GM18517 (cell line): Measurements from ENCODE around the gene FAM200A.
"Not testable (repeated sequence)": the region's sequence is repeated elsewhere in the genome, so short reads cannot be mapped to it uniquely, and the experiment has no call there.

Source experiments
- ATAC-seq: cut with Tn5 transposase; IDR thresholded peaks from one replicate; pipeline ENCODE4 v1.9.1; 2021; ENCODE audit warnings: mild to moderate bottlenecking, moderate library complexity; ENCODE audit not compliant: unreplicated experiment

The FAM200A gene

DNA sequence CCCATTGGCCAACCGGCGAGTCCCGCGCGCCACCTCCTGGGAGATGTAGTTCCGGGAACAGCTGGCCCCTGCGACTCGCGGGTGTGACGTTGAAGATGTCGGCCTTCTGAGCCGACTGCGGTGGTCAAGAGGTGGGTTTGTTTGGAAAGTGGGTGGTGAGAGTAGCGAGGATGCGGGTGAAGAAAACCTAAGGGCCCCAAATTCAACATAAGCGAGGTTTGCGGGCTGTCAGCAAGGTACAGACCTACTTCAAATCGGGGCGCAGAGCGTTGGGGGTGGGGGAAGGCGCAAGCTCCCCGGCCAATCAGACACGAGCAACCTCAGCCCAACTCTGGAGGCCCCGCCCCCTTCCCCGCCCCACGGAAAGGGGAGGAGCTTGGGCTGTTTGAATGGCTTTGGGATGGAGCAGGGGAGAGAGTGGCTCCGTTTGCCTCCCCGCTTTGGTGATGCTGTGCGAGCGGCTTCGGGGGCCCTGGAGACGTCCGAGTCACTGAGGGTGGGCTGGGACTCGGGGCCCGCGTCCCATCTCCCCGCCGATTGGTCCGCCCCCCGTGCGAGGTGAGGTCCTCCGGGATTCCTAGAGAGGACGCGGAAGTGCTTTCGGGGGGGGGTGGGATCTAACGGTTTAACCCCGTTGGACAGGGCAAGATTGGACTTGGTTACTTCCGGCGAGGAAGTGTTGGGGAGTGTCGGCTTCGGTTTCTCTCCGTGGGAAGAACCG, 47.2 kb downstream of the FAM200A start, which contains the start of gene ZKSCAN5:
Gene ZKSCAN5 (plus strand): TSS at position 60 of the 721 bp plus-strand sequence. CDS start 1,383 bp downstream, outside the sequence.
- ATAC-seq = peak; percentile 63

DNA sequence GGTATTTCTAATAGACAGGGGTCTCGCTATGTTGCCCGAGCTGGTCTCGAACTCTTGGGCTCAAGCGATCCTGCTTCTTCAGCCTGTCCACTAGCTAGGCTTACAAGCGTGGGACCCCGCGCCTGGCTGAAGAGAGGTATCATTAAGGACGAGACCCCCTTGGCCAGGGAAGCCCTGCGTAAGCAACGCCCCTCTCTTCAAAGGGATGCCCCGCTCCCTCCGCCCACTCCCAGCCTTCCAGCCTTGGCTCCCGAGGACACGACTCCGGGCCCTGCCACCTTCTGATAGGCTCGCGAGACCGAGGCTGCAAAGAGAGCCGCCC, 47.7 kb downstream of the FAM200A start:
- no peak for ATAC-seq

DNA sequence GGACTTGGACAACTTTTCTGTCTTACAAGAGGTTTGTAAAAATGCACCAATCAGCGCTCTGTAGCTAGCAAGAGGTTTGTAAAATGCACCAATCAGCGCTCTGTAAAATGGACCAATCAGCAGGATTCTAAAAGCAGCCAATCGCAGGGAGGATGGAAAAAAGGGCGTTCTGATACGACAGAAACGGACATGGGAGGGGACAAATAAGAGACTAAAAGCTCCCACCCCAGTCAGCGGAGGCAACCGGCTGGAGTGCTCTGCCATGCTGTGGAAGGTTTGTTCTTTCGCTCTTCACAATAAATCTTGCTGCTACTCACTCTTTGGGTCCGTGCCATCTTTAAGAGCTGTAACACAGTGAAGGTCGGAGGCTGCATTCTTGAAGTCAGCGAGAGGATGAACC, 50.7 kb downstream of the FAM200A start:
- ATAC-seq = not testable (repeated sequence)

DNA sequence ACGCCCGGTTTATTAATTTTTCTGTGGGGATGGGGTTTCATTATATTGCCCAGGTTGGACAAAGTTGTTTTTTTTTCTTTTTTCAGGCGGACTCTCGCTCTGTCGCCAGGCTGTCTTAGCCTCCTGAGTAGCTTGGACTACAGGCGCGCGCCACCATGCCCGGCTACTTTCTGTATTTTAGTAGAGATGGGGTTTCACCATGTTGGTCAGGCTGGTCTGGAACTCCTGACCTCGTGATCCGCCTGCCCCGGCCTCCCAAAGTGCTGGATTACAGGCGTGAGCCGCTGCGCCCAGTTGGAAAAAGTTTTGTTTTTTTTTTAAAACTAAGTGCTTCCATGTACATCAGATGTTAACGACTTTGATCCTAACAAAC, 51.3 kb downstream of the FAM200A start:
- no peak for ATAC-seq

DNA sequence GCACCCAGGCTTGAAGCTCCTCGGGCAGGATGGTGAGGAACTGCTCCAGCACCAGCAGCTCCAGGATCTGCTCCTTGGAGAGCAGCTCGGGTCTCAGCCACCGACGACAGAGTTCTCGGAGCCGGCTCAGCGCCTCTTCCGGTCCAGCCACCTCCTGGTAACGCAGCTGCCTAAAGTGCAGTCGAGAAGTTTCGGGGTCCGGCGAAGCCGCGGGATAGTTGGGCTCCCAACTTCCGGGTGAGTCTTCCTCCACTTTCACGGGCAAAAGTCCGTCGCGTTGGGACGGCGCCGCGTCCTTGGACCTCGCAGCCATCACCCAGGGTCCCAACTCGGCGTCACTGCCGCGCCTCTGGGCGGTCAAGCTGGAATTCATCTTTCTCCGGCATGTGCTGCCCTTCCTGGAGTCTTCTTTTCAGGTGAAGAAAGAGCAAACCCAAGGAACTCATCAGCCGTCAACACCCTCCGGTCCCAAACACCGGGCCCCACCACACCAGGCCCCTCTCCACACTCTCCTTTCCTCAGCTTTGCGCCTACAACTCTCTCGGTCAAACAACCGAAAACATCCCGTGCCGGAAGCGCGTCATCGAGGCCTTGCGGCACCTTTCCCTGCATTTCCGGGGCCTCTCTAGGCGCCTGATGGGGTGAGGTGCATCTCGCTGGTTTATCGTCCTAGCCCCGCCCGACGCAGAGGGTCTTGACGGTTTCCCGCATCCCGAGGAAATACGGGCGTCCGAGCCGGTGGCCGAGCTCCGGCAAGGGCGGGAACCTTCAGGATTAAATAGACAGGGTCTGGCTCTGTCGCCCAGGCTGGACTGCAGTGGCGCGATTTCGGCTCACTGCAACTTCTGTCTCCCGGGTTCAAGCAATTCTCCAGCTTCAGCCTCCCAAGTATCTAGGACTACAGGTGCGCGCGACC, 51.9 kb downstream of the FAM200A start, which contains the start of gene ZNF394:
Gene ZNF394 (minus strand): TSS at position 561 of the 916 bp plus-strand sequence. CDS start 188 bp downstream, at position 373.
- ATAC-seq = peak; percentile 53

DNA sequence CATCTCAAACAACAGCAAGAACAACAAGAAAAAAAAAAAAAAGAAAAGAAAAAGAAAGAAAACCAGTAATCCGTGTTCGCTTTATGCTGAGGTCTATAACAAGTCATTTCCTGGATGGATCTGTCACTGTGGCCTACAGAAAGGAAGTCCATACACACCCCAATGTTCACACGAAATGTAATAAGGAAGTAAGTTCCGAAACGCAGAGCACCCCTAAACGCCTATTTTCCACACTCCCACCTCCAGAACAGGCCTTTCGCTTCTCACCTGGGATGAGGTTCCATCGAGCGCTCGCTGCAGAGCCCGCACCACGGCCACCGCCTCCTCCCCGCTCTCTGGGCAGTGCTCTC, 52.6 kb downstream of the FAM200A start:
- ATAC-seq = peak; percentile 8

DNA sequence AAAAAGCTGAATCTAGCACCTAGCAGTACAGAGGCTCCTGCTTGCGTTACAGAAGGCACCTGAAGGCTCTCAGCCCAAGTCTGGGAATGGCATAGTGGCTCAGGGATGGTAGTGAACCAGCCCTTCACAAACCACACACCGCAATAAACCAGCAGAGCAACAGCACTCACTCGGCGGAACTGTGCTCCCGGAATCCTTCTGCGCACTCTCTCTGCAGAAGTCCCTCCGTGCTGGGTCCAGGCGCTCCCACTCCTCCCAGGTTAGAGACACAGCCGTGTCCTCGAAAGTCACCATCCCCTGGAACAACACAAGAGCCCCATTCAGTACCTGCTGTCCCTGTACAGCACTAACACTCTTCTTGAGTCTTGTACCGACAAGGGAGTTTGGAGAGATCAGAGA, 53.4 kb downstream of the FAM200A start:
- ATAC-seq = no peak

DNA sequence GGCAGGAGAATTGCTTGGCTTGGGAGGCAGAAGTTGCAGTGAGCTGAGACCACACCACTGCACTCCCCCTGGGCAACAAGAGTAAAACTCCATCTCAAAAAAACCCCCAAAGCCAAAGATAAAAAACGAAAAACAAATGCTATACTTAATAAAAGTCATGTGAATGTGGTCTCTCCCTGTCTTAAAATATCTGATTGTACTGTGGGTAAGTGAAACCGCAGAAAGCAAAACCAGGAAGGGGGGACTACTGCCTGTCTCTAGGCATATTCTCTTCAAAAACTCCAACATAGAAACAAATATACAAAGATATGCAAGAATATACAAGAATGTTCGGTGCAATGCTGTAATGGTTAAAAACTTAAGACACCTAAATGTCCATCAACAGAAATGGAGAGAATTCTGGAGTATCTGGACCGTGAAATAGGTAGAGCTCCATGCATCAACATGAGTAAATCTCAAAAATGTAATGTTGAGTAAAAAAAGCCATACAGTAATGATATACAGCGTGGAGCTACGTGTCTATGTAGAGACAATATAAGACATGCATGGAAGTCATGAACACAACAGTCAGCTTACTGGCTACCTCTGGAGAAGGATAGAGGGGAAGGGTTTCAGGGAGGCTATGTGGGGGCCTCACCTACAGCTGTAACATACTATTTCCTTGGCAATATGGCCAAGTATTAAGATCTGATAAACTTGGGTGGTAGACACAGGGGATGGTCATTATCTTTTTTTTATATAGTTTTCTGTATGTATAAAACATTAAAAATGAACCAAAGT, 54.0 kb downstream of the FAM200A start:
- ATAC-seq = no peak
